Neuronal stem cell (in vitro differentiated cells): ENCODE results near the gene CARD14.
A peak's percentile ranks its signal among the peaks of the same experiment; 100 is the strongest.

ENCODE experiments used
- DNase-seq: peaks from one replicate; pipeline ENCODE4 v3.0.0-alpha.2; 2013; ENCODE audit warnings: low spot score
- H2AFZ ChIP-seq: one replicate; pipeline ENCODE4 v1.6.1; 2013; ENCODE audit warnings: mild to moderate bottlenecking, low read length, inconsistent platforms
- H2AK5ac ChIP-seq: 2 replicates; pipeline ENCODE4 v1.6.1; 2013; ENCODE audit warnings: low read depth, mild to moderate bottlenecking, inconsistent platforms, low read length, moderate library complexity, mixed read lengths
- H2BK120ac ChIP-seq: 2 replicates; pipeline ENCODE4 v1.6.1; 2013; ENCODE audit warnings: low read depth, mild to moderate bottlenecking, inconsistent platforms, low read length, moderate library complexity, mixed read lengths
- H2BK12ac ChIP-seq: one replicate; pipeline ENCODE4 v1.6.1; 2013; ENCODE audit warnings: low read length, inconsistent platforms
- H2BK15ac ChIP-seq: 2 replicates; pipeline ENCODE4 v1.6.1; 2013; ENCODE audit warnings: mild to moderate bottlenecking, low read length, inconsistent platforms, mixed read lengths
- H2BK5ac ChIP-seq: one replicate; pipeline ENCODE4 v1.6.1; 2013; ENCODE audit warnings: inconsistent platforms, mild to moderate bottlenecking, low read length, moderate library complexity
- H3K14ac ChIP-seq: one replicate; pipeline ENCODE4 v1.6.1; 2013; ENCODE audit warnings: low read length, inconsistent platforms
- H3K18ac ChIP-seq: 2 replicates; pipeline ENCODE4 v1.6.1; 2013; ENCODE audit warnings: low read length, inconsistent platforms
- H3K23ac ChIP-seq: 2 replicates; pipeline ENCODE4 v1.6.1; 2013; ENCODE audit warnings: low read depth, mild to moderate bottlenecking, mixed read lengths, low read length, inconsistent platforms; ENCODE audit not compliant: poor library complexity
- H3K27ac ChIP-seq: replicated peaks from 3 replicates; pipeline ENCODE4 v1.5.1; 2013; ENCODE audit warnings: low read length, inconsistent platforms
- H3K27me3 ChIP-seq, 3 experiments: 2 replicates each; pipeline ENCODE4 v1.6.1; 2013; ENCODE audit warnings: low read length in 3 of 3, mild to moderate bottlenecking in 2 of 3, inconsistent platforms in 1 of 3, low read depth in 1 of 3, mixed read lengths in 1 of 3, moderate library complexity in 1 of 3; ENCODE audit not compliant: control insufficient read depth in 3 of 3, insufficient read depth in 3 of 3
- H3K36me3 ChIP-seq, 2 donors: replicated peaks in 1 of 2; 2 replicates each; pipeline ENCODE4 v1.6.1; 2013; ENCODE audit warnings: low read length in 2 of 2; ENCODE audit not compliant: control insufficient read depth in 2 of 2, insufficient read depth in 2 of 2
- H3K4ac ChIP-seq: 2 replicates; pipeline ENCODE4 v1.6.1; 2013; ENCODE audit warnings: inconsistent platforms, mild to moderate bottlenecking, low read length, moderate library complexity
- H3K4me1 ChIP-seq, 2 donors: 1 replicate in 1 of 2; 2 replicates in 1 of 2; pipeline ENCODE4 v1.6.1; 2013; ENCODE audit warnings: low read length in 2 of 2, low read depth in 1 of 2; ENCODE audit not compliant: control insufficient read depth in 2 of 2, insufficient read depth in 1 of 2
- H3K4me2 ChIP-seq: one replicate; pipeline ENCODE4 v1.6.1; 2013; ENCODE audit warnings: mild to moderate bottlenecking, low read length, inconsistent platforms; ENCODE audit not compliant: insufficient read depth, poor library complexity, severe bottlenecking
- H3K4me3 ChIP-seq, 2 donors: 2 replicates each; pipeline ENCODE4 v1.5.1; 2013; ENCODE audit warnings: low read length in 2 of 2, mild to moderate bottlenecking in 2 of 2, inconsistent platforms in 1 of 2, moderate library complexity in 1 of 2
- H3K79me1 ChIP-seq: one replicate; pipeline ENCODE4 v1.6.1; 2013; ENCODE audit warnings: low read depth, mild to moderate bottlenecking, inconsistent platforms, low read length, moderate library complexity
- H3K9ac ChIP-seq: one replicate; pipeline ENCODE4 v1.6.1; 2013; ENCODE audit warnings: mild to moderate bottlenecking, low read depth, low read length, inconsistent platforms; ENCODE audit not compliant: poor library complexity
- H3K9me3 ChIP-seq, 2 donors: replicated peaks in 1 of 2; 2 replicates each; pipeline versions ENCODE3 to v1.6.1; 2013; ENCODE audit warnings: low read length in 2 of 2, mild to moderate bottlenecking in 2 of 2, inconsistent platforms in 1 of 2, low read depth in 1 of 2, mixed read lengths in 1 of 2, moderate library complexity in 1 of 2; ENCODE audit not compliant: control insufficient read depth in 2 of 2, insufficient read depth in 1 of 2
- H4K8ac ChIP-seq: one replicate; pipeline ENCODE4 v1.6.1; 2013; ENCODE audit warnings: low read depth, mild to moderate bottlenecking, inconsistent platforms, low read length, moderate library complexity
- H4K91ac ChIP-seq: one replicate; pipeline ENCODE4 v1.6.1; 2013; ENCODE audit warnings: low read length, low read depth, mild to moderate bottlenecking, inconsistent platforms; ENCODE audit not compliant: poor library complexity
- WGBS, 2 donors: extraction: QIAGEN DNeasy Blood & Tissue Kit; methylation state at CpG; one replicate each; pipeline ENCODE4 v1.1.7; 2013; ENCODE audit warnings: missing lambda C conversion rate in 2 of 2, mixed read lengths in 1 of 2; ENCODE audit not compliant: insufficient read length in 2 of 2, insufficient replicate concordance in 1 of 2; ENCODE audit errors: extremely low coverage in 2 of 2; 5-methylcytosine and 5-hydroxymethylcytosine counted together

CARD14 gene

GRCh38 chr17:80187090-80187489 is 17.3 kb downstream of the CARD14 start:
- Histone ChIP-seq H3K9ac (no peak overlapping the region), H3K4me3 (no peak overlapping the region), H3K4ac (no peak overlapping the region), H3K18ac (no peak overlapping the region), H3K79me1 (no peaks in the 10 kb centered on the region), H3K4me2 (no peak overlapping the region), H2AK5ac (no peak overlapping the region), H3K36me3 (no peaks in the 10 kb centered on the region), H3K27ac (no peak overlapping the region), H2AFZ (no peak overlapping the region), H4K91ac (no peak overlapping the region), H2BK12ac (no peak overlapping the region), H3K4me1 (peaks cover 11 to 22% of the 10 kb centered on the region in 2 donors), H3K27me3 (peaks cover 0 to 4% (median 0%) of the 10 kb centered on the region in 3 experiments), H3K9me3 (no peaks in the 10 kb centered on the region), H2BK5ac (no peak overlapping the region), H4K8ac (no peak overlapping the region), H3K14ac (no peak overlapping the region), H2BK15ac (no peak overlapping the region), H3K23ac (no peak overlapping the region), H2BK120ac (no peak overlapping the region)
- DNase-seq, result no peak
- no CpG with 5 or more reads among the region's 16 CpGs for WGBS, 2 donors

- Histone ChIP-seq H3K18ac (peak overlapping the region; percentile 30), H3K27me3 (peaks cover 0 to 7% (median 0%) of the 10 kb centered on the region in 3 experiments), H3K4me2 (no peak overlapping the region), H3K9ac (peak overlapping the region; percentile 10), H3K4me3 (no peak overlapping the region), H3K4ac (no peak overlapping the region), H2BK120ac (peak overlapping the region; percentile 39), H4K8ac (no peak overlapping the region), H3K9me3 (no peaks in the 10 kb centered on the region), H2BK12ac (no peak overlapping the region), H4K91ac (no peak overlapping the region), H3K36me3 (no peaks in the 10 kb centered on the region), H3K79me1 (no peaks in the 10 kb centered on the region), H3K4me1 (peaks cover 14 to 26% of the 10 kb centered on the region in 2 donors), H3K14ac (no peak overlapping the region), H2BK5ac (no peak overlapping the region), H3K27ac (no peak overlapping the region), H3K23ac (peak overlapping the region; percentile 13), H2AK5ac (no peak overlapping the region), H2AFZ (no peak overlapping the region), H2BK15ac (peak overlapping the region; percentile 43)
- WGBS, 2 donors, result no CpG with 5 or more reads among the region's 18 CpGs
- no peak for DNase-seq
Measured at GRCh38 chr17:80187515-80187941, 17.7 kb downstream of the CARD14 start.

DNA sequence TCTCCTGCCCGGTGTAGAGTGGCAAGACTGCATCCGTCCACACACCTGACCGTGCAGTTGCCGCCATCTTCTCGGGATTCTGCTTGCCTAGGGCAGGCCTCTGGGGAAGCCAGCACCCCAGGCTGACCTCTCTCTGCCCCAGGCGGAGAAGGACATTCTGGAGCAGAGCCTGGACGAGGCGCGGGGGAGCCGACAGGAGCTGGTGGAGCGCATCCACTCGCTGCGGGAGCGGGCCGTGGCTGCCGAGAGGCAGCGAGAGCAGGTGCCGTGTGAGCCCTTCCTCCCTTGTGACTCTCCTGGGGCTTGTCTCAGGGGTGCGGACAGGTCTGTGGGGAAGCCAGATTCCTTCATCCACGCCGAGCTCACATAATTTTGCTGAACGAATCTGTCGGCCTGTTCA is 19.8 kb downstream of the CARD14 start:
- Histone ChIP-seq H3K9ac (no peak overlapping the region), H2BK15ac (no peak overlapping the region), H3K27me3 (peaks cover 0 to 21% (median 0%) of the 10 kb centered on the region in 3 experiments), H3K36me3 (no peaks in the 10 kb centered on the region), H3K23ac (no peak overlapping the region), H2BK5ac (peak overlapping the region; percentile 14), H3K9me3 (no peaks in the 10 kb centered on the region), H2AK5ac (no peak overlapping the region), H2BK120ac (no peak overlapping the region), H2AFZ (no peak overlapping the region), H3K4me2 (no peak overlapping the region), H3K4me1 (peaks cover 6 to 18% of the 10 kb centered on the region in 2 donors), H3K4ac (no peak overlapping the region), H3K4me3 (no peak overlapping the region), H3K18ac (no peak overlapping the region), H4K8ac (no peak overlapping the region), H3K79me1 (no peaks in the 10 kb centered on the region), H4K91ac (no peak overlapping the region), H3K27ac (no peak overlapping the region), H2BK12ac (no peak overlapping the region), H3K14ac (no peak overlapping the region)
- no CpG with 5 or more reads among the region's 23 CpGs for WGBS, 2 donors
- DNase-seq, result no peak

- Histone ChIP-seq H3K4ac (no peak overlapping the region), H3K27me3 (peaks cover 0 to 21% (median 0%) of the 10 kb centered on the region in 3 experiments), H2BK5ac (no peak overlapping the region), H3K36me3 (no peaks in the 10 kb centered on the region), H3K9me3 (no peaks in the 10 kb centered on the region), H3K14ac (no peak overlapping the region), H3K79me1 (no peaks in the 10 kb centered on the region), H4K8ac (no peak overlapping the region), H2AFZ (peak overlapping the region; percentile 95), H2AK5ac (no peak overlapping the region), H3K18ac (no peak overlapping the region), H3K27ac (no peak overlapping the region), H3K4me3 (no peak overlapping the region), H2BK12ac (no peak overlapping the region), H3K9ac (no peak overlapping the region), H3K4me2 (no peak overlapping the region), H3K23ac (no peak overlapping the region), H2BK120ac (no peak overlapping the region), H4K91ac (no peak overlapping the region), H2BK15ac (no peak overlapping the region), H3K4me1 (peaks cover 4 to 14% of the 10 kb centered on the region in 2 donors)
- WGBS, 2 donors, result no CpG with 5 or more reads among the region's 10 CpGs
- no peak for DNase-seq
Measured at GRCh38 chr17:80190716-80191115, 20.9 kb downstream of the CARD14 start.
